Sigmoid colon (tissue), 4 donors: ENCODE measurements around the gene FLT1.

Experiments used
- CTCF ChIP-seq, 4 experiments: fragments of 450-650 bp in 3 of 4; fragments of 200-600 bp in 1 of 4; IDR thresholded peaks; one replicate each; pipeline ENCODE4 v1.5.1; 2016 to 2019; ENCODE audit warnings: antibody characterized with exemption in 4 of 4, mild to moderate bottlenecking in 3 of 4, moderate library complexity in 2 of 4
- POLR2AphosphoS5 ChIP-seq, 4 donors: sonication (generic); formaldehyde crosslinking; IDR thresholded peaks; one replicate each; pipeline ENCODE4 v1.6.1; 2017; ENCODE audit warnings: antibody characterized with exemption in 4 of 4

GRCh38 chr13:28451482-28452217 is 43.3 kb downstream of the FLT1 start:
- TF ChIP-seq CTCF (IDR thresholded peaks at IDR 0.05) = no peak
- no peak for TF ChIP-seq POLR2AphosphoS5 (IDR thresholded peaks at IDR 0.05)
